Superior temporal gyrus (tissue), 1 donor: ENCODE data around the gene EPB42.

Source experiments
- DNase-seq: peaks from one replicate; pipeline ENCODE4 v3.0.0-alpha.2; 2016; ENCODE audit errors: extremely low spot score

The EPB42 gene

DNA sequence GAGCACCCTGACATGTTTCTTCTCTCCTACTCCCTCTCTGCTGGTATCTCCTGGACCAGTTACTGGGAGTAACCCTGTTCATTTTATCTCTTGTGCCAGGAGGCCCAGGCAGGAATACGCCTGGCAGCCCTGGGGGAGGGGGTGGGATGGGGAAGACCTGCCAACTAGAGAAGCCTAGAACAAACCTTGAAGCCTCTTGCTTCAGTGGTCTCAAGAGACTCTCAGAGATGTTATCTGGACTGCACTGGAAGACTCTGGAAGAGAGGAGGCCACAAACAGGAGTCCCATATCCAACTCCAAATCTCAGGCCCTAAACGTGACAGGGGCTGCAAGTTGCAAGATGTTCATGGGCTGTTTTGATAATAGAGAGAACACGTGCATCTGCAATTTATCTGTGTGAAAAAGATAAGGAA is at the start of gene EPB42:
Gene EPB42, minus strand, starts transcription at position 28 of the 413 bp plus-strand sequence. CDS start 193 bp downstream, outside the sequence.
- DNase-seq: no peak

DNA sequence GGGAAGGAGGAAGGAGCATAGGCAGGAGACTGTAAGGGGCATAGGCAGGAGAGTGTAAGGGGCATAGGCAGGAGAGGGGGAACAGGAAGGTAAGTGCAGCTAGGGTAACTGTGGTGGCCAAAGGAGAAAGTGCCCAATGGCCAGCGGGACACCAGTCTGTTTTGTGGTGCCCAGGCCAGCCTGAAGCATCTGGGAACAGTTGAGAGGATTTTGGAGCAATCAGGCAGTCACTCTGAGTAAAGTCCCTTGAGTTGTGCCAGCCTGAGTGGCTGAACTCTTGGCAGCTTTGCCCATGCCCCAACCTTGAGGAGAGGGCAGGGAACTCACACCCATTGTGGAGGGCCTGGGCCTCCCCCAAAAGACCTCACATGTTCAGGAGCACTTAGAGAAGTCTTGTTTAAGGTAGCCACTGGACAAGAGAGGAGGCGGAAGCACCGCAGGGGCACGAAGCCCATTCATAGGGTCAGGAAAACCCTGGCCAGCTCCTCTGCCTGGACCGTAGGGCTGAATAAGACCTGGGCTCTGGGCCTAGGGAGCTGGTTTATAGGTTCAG is 49.4 kb upstream of the EPB42 start:
- no peak for DNase-seq

DNA sequence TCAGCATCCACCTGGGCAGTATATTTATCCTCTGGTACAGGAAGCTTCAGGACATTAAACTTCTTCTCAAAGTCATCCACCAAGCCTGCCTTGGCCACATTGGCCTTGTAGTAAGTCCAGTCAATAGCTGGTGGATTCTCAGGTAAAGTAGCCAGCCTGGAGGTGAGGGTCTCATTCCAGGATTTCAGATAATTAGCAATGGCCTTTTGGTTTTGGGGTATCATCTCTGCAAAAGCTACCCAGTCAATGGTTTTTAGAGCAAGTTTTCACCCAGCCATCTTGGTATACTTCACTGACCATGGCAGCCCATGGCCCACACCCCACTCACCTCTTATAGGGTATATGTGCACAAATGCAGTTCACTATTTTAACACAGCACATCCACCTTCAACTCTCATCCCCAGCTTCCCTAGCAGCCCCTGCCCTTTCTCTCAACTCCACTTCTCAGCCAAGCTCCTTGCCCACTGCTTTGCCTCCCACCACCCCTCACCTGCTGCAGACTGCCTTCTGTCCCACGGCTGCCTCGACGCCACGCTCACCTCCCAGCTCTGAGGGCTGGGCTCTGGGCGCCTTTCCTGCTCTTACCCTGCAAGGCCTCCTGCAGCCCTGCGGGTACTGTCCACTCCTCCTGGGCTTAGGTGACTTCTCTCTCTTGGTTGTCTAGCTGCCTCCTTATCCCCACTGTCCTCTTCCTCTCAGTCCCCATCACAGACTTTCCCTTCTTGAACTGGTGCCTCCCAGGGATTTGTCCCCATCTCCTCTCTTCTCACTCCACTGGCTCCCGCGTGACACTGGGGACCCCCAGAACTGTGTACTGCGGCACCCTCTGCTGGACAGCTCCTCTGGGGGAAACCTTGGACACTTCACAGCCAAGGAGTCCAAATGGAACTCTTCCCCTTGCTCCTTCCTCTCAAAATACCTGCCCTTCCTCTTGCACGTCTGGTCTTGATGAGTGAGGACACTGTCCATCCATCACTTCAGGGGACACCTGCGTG is 47.6 kb upstream of the EPB42 start:
- no peak for DNase-seq

DNA sequence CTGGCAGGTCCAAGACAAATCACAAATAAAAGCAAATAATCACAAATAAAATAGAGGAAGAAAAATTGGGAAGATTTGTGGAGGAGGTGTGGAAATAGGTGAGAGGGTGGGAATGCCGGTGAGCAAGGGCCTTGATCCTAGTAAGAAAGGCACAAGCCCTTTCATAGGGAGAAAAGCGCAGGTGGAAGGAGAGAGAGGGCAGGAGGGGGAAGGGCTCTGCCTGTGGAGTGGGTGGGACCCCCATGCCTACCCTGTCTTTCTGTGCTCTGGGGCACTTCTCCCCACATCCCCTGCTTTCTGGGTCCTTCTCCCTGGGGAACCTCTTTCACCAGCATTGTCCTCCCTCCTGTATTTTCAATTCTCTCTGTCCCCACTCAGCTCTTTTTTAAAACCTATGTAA is 46.6 kb upstream of the EPB42 start:
- DNase-seq: no peak

DNA sequence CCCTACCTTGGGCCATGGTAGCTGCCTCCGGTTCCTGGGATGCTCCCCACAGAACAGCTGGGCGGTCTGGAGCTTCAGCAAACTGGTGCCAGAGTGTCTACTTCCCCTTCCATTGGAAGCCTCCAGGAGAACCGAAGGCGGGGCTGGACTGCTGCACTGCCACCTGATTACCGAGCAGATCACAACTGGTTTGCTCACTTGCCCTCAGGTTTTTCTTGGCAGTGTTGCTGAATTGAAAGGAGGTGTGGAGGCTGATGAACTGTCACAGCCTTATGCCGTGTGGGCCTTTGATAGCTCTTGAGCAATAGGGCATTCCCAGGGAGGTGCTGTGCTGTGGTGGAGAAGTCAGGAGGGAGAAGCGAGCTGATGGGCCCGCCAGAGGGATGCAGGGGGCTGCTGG is 46.0 kb upstream of the EPB42 start, which contains the start of gene TGM5:
Gene TGM5, minus strand, starts transcription at position 95 of the 400 bp plus-strand sequence. Its CDS starts 79 bp downstream, at position 16.
- no peak for DNase-seq

DNA sequence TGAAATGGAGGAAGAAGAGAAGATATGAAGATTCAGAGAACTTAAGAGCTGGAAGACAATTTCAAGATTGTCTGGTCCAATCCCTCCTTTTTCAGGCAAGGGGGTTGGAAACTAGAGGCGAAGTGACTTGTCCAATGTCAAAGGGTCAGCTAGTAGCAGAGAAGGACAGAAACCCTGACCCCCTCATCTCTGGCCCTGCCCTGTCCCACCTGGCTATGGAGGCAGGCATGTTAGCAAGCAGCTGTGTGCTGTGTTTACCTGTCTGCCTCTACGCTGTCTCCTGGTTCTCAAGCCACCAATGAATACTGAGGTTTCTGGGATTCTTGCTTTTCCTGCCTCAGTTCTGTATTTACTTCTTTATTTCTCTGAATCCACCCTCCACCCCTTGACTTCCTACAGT is 45.6 kb upstream of the EPB42 start:
- no peak for DNase-seq

DNA sequence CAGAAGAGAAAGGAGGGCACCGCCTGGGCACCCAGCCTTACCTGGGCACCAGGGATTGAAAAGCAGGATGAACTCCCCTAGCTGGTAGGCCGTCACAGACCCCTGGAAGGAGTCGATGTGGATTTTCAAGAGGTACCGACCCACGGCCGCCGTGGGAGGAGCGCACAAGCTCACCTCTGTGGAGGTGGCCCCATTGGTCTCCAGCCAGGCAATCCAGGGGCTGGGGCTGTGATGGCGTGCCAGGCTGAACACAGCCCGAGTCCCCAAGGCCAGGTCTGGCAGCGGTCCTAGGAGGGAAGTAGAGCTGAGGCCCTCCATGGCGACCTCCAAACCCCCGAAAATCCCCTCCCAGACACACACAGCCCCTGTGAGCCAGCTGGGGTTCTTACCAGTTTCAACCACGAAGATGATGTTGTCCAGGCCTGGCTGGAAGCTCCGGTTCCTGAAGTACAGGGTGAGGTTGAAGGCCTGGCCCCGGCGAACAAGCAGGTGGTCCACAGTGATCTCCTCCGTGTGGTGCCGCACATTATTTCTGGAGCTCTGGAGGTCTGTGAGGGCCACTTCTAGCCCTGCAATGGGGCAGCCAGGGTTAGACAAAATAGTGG is 39.3 kb upstream of the EPB42 start:
- DNase-seq: no peak

DNA sequence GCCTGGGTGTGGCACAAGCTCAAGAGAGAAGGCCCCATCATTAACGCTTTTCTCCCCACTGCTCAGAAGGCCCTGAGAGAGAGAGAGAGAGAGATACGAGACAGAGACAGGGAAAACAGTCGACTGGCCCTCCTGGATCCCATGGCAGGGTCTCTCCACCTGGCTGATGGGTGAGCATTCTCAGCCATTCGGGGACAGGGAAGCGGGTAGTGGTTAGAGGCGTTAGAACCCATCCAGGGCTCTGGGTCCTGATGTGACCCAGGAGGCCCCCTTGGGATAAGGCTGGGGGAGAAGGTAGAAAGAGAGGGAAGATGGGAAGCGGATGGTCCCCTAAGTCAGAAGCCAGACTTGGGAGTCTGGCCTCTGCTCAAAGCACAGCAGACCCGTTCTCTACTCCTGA is 38.0 kb upstream of the EPB42 start:
- DNase-seq: no peak

DNA sequence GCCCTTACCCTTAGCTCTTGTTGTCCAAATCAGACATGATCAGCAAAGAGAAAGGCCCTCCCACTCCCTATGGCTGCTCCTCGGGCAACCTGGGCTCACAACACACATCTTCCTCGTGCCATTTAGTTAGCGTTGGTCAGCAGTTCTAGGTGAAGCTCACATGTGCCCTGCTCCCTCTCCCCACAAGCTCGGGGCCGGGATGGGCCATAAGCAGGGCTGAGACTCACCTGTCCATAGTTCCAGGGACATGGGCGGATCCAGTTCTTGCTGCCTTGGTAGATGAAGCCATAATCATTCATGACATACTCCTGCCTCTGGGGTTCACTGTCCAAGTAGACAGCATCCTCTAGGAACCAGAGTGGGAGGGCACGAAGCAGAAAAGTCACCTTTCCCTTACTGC is 35.5 kb upstream of the EPB42 start:
- DNase-seq: no peak

DNA sequence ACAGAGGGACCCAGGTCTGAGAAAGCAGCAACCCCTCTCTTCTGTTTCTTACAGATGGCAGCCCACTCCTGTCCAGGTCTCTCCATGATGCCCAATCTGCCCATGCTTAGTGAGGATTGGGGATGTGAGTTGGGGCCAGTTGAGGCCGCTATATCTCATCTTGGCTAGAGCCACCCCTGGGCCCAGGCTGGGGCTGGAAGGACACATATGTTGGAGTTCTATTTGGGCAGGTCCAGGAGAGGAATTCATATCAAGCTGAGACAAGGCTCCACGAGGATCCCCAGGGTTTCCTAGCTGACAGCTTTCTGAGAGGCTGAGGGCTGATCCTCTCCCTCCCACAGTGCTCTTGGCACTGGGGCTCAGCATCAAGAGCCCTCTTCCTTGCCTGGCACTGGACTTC is 34.6 kb upstream of the EPB42 start:
- no peak for DNase-seq

DNA sequence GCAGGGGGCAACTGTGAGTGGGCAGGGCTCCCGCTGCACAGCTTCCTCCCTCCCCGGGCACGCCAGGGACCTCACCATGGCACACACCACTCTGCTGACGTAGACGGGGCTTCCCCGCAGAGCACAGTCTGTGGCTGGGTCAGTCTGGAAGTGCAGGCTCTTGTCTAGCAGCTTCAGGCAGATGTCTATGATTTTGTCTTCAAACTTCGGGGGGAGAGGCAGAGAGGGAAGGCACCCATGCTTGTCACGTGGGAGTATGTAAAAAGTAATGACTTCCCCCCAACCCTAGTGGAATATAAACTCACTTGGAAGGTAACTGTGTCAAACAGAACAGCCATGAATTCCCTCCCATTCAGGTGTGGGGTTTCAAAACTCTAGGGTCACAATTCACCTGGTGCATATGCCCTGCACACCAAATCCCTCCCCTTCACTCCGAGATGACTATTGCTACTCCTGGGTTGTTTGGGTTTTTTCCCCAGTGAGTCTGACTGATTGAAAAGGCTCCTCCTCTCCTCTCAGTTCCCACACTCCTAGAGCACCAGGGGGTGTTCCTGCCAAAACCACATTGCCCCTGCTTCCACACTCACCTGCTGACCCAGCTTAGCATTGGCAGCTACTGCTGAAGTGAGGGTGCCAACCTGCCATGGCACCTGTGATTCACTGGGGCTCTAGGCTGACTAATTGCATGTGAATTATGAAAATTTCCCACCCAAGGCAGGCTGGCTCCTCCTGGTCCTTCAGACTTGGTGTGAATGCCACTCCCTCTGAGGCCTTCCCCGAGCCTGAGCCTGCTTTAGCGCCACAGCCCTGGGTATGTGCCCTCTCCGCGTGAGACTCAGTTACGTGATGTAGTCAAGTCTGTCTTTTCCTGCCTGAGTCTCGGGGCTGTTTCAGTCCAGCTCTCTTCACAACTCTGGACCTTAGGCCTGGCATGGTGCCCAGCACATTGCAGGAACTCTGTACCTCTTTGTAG is 32.9 kb upstream of the EPB42 start:
- no peak for DNase-seq

DNA sequence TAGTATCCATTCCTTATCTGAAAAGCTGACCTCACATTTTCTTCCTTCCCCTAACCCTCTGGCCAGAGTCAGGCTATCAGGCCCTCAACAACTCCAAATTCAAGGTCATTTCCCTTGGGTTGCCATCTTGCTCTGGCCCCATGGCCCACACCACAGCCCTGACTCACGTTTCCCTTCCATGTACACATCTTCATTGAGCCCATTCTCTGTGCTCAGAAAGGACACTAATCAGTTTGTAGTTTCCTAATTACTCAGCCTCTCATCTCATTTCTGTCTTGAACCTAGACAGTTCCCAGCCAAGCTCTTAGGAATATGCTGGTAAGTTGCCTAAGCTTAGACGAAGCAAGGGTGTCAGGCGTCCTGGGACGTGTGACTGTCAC is 31.0 kb upstream of the EPB42 start:
- no peak for DNase-seq

DNA sequence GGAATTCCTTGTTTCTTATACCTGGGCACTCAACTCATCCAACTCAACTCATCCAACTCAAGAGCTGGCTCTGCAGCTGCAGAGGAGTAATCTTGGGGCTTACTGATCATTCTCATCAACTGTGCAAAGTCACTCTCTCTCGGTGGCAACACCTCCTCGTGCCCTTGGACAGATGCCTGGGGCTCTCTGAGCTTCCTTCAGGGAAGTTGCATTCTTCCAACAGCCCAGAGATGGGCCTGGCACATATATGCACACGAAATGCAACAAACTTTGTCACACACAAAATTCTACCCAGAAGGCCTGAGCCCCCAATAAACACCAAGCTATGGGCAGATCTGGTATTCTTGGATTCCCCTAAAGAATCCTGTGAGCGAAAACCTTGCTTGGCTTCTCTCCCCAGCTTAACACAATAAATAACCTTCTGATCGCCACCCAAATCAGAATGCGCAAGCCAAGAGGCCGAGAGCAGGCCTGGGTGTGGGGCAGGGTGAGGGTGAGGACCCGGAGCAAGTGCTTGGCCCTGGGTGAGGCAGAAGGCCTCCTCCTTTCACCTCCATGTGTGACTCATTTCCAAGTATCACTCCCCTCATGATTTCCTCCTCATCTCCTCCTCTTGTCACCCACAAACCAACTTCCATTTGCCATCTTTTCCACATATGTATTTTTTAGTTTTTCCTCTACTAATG is 30.5 kb upstream of the EPB42 start:
- DNase-seq: no peak

DNA sequence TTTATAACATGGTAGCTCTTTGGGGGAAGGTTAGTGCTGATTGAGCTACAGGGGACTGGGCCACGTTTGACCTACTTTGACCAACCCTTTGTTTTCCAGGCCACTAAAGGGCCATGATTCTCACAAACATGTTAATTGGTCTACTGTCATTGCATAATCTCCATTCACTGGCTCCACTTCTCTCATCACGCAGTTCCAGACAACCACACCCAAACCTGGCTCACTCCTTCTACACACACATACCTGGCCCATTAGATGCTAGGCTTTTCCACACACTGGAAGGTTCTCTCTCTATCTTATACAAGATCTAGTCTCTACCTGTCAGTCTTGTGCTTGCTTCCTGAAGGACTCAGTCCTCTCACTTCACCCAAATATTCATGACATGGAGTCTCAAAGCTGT is 30.0 kb upstream of the EPB42 start:
- no peak for DNase-seq

DNA sequence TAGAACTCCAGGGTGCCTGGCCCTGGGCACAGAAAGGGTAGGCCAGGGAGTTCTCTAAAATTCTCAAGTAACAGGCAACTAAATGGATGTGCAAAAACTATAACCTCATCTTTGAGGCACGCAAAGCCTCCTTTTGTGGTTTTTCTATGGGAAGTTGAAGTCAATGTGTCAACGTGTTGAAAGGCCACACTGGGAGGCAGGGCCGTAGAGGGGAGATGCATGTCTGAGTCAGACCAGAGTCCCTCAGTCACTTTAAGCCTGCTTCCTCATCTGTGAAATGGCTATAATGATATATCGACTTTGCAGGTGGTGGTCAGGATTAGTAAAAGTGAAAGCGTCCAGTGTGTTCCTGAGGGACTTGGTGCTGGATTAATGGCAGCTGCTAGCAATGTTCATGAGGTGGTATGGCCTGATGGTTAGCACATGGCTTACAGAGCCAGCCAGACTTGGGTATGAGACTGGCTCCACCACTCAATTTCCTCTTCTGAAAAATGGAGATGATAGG is 28.9 kb upstream of the EPB42 start:
- DNase-seq: no peak

DNA sequence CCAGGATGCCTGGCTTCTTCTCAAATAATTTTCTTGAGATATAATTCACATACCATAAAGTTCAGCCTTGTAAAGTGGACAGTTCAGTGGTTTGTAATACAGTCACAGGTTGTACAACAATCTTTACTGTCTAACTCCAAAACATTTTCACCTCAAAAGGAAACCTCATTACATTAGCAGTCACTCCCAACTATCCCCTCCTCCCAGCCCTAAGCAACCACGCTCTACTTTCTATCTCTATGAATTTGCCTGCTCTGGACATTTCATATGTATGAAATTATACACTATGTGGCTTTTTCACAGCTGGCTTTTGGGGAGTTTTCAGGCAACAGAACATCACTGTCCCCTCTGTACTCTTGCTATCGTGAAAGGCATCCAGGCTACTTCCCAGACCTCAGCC is 28.4 kb upstream of the EPB42 start:
- no peak for DNase-seq

DNA sequence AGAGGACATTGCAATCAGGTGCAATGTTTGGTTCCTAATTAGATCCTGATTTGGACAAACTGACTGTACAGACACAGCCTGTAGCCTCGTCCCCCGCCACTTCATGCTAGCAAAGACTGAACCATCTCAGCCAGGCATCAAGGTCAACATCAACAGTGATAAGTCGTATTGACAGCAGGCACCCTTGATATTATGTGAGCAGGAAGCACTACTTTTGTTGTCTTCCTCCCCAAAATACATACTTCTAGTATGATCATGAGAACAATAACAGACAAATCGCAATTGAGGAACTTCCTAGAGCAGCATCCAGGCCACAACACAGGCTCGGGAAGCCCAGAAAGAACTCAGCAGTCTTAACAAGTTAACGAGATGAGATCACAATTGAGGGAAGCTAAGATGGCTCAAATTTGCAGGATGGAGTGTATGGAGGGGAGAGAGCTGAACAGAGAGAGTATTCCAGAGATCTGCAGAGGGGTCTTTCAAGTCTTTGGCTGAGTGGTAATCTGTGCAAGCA is 25.5 kb upstream of the EPB42 start:
- DNase-seq: no peak

DNA sequence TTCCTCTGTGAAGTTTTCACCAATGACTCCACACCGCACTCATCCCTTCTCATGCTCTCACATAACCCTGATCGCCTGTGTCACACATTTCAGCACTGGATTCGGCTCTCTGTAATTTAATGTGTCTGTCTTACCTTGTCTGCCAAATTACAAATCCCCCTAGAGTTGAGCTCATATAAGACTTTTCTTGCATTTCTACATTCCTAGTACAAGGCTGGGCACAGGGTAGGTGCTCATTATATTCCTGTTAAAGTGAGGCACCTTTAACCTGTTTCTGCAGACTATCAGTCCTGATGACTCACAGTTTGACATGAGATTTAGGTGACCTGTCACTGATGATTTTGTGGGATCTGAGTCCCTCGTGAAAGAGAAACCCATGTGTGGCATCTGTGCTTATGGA is 23.3 kb upstream of the EPB42 start:
- DNase-seq: no peak

DNA sequence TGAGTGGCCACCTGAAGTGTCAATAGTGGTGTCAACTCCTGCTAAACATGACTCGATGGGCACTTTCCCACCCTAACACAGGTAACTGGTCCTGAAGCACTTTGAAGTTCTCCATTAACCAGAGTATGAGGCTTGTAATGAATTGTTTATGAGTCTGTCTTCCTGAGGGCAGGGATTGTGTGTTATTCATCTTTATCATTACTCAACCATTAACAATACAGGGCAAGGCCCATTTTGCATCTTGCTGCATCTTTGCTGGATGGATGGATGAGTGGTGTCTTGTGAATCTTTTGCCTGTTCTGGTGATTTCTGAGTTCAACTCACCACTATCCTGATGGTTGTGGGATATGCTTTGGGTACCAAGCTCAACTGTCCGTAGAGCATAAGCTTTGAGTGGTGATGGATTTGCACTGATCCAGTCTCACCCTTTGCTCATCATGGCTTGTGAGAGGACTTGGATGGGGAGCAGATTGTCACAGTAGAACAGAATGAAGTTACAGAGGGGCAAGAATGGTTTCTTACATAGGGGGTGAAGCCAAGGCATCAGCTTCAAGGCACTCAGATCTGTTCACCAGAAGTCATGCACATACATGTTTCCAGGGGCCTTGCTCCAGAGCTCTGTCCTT is 22.3 kb upstream of the EPB42 start:
- no peak for DNase-seq

DNA sequence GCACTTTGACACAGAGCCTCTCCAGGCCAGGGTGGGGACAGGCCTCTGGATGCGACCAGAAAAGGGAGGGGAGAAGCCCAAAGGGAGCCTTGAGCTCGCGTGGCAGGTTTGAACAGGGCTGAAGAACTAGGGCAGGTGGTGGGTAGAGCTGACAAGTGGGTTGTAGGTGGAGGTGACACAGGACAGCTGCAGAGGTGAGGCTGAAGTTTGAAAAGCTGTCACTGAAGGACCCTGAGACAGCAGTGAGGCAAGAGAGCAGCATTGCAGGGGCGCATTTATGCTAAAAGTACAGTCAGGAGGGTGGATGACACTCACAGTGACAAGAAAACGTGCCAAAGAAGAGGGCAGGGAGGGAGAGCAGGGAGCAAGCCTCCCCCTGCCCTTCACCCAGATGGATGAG is 21.8 kb upstream of the EPB42 start:
- no peak for DNase-seq
